ENCODE data around the gene ITPRIP. TPM values are rescaled to one million over a fixed set of nuclear protein-coding genes. Genes with fewer than 3 reads are reported as not detected.

The ITPRIP gene
- polyA plus RNA-seq, 1 experiment, result 33.6 TPM

DNA sequence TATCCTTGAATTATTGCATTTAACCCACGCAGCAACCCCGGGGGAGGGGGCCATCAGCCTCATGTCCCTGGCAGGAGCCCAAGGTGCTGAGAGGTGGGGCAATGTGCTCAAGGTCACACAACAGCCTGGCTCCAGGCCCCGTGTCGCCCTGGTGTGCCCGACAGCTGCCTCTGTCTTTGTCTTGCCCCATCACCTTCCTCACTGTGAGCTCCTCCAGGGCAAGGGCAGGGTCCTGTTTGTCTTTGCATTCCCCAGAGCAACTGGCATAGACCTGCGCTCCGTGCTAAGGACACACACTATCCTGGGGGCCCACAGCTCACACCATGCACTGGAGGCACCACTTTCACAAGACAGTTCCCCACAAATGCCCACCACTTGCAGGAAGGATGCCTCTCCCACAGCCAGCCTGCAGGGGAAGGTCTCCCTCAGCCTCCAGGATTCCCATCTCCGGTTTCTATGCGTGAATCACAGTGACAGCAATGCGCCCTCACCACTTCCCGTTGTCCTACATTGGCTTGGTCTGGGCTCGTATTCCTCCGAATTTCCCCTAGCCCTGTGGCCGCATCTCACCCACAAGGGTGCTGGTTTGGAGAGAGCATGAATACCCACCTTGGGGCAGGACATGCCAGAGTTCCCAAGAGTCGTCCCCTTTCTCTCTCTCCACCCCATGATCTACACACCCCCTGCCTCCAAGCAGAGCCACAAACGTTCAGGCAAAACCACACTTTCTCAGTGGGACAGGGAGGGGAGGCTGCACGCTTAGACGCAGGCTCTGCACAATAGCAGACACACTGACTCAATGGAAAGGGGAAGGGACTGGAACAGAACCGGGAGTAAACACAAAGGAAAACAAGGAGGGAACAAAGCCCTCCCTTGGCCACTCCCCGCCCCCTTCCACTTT, 10.3 kb downstream of the ITPRIP start:
- Histone ChIP-seq H3K4me3 (ENCODE audit: low read depth, low read length) (peak overlapping the region; percentile 15; the same call in 1 of the 2 replicates), H3K36me3 (ENCODE audit: control insufficient read depth, insufficient read depth, low read length) (no peaks in the 10 kb centered on the region), H3K27me3 (ENCODE audit: control insufficient read depth, insufficient read depth, low read length) (no peaks in the 10 kb centered on the region)
- peak; percentile 49 for DNase-seq (ENCODE audit: low read depth)
- TF ChIP-seq, protein P1, sequence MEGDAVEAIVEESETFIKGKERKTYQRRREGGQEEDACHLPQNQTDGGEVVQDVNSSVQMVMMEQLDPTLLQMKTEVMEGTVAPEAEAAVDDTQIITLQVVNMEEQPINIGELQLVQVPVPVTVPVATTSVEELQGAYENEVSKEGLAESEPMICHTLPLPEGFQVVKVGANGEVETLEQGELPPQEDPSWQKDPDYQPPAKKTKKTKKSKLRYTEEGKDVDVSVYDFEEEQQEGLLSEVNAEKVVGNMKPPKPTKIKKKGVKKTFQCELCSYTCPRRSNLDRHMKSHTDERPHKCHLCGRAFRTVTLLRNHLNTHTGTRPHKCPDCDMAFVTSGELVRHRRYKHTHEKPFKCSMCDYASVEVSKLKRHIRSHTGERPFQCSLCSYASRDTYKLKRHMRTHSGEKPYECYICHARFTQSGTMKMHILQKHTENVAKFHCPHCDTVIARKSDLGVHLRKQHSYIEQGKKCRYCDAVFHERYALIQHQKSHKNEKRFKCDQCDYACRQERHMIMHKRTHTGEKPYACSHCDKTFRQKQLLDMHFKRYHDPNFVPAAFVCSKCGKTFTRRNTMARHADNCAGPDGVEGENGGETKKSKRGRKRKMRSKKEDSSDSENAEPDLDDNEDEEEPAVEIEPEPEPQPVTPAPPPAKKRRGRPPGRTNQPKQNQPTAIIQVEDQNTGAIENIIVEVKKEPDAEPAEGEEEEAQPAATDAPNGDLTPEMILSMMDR (IDR thresholded peaks at IDR 0.05; ENCODE audit: insufficient read depth, low read depth, low read length), result peak; percentile 50; the same call in 1 of the 2 replicates
- POLR2A ChIA-PET, result no interaction called here
- CTCF ChIA-PET, result interaction anchor here (1.0 to 4.0 kb wide), 5 partner anchors 15 to 36 kb away, joined by 3 to 26 read pairs (median 3); partner anchors contain the start of gene CFAP58

DNA sequence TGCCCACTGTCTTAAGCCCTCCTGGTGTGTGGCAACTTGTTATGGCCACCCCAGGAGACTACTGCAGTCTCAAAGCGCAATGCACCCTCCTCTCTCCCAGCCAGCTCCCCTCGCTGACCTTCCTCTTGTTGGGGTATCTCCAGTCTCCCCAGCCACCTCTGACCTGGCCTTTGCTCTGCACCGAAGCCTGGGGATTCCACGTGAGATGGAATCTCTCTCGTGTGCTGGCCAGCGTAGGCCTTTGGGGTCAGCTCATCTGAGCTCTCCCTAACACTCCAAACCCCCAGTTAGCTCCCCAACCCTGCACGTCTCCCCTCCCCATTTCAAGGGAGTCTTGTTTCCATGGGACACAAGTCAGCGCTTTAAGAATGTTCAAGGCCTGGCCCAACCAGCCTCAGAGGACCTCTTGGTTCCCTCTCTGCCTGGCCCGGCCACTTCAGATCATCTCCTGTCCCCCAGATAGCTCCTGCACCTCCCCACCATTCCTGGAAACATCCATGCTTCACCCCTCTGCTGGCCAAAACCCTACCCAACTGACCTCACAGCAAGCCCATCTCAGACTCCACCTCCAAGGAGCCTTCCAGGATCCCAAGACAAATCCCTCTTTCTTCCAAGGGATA, 11.2 kb downstream of the ITPRIP start:
- DNase-seq (ENCODE audit: low read depth), result no peak
- TF ChIP-seq, protein P1 (IDR thresholded peaks at IDR 0.05; ENCODE audit: insufficient read depth, low read depth, low read length), result no peak
- ChIA-PET CTCF (interaction anchor here (1.3 to 1.7 kb wide), 4 partner anchors 15 to 27 kb away, joined by 3 to 6 read pairs (median 3); partner anchors contain the start of gene CFAP58), POLR2A (no interaction called here)
- Histone ChIP-seq H3K4me3 (ENCODE audit: low read depth, low read length) (no peak overlapping the region), H3K27me3 (ENCODE audit: control insufficient read depth, insufficient read depth, low read length) (no peaks in the 10 kb centered on the region), H3K36me3 (ENCODE audit: control insufficient read depth, insufficient read depth, low read length) (no peaks in the 10 kb centered on the region)

DNA sequence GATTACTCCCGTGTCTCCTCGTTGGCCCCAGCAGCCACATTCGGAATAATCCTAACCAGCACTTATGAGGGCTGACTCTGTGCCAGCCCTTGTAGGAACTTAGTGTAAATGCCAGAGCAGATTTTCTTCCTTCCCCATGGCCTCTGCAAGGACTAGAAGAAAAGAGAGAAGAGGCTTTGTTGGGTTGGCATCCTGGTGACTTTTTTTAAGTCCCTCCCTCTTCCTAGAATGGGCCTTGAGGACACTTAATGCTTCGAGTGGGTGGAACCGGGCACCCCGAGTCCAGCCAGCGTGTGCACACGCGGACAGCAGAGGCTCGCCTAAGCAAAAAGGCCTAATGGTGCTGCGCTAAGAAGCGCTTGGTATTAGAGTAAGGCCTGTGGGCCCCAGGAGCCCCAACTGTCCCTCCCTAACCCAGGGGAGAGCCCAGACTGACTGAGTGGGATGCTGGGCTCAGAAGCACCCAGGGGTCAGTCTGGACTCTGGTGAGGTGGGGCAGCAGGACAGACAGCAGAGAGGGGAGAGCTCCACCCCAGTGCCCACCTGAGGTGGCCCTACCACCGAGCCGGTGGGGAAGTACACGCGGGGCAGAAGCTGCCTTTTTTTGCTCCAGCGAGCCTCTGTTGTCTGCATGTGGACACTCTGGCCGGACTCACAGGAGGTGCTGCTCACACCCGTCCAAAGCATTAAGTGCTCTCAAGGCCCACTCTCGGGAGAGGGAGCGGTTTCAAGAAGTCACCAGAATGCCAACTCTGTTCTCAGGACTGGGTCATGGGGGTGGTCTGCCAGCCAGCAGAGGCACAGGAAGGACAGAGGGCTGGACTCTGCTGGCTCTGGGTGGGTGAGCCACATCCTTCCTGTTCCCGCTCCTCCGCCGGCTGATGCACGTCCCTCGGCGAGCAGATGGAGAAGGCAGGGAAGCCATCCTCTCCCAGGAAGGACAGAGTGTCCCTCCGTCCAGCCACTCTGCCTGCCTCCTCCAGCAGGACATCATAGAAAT, 12.5 kb downstream of the ITPRIP start:
- Histone ChIP-seq H3K36me3 (ENCODE audit: control insufficient read depth, insufficient read depth, low read length) (no peaks in the 10 kb centered on the region), H3K27me3 (ENCODE audit: control insufficient read depth, insufficient read depth, low read length) (no peaks in the 10 kb centered on the region), H3K4me3 (ENCODE audit: low read depth, low read length) (no peak overlapping the region)
- CTCF ChIA-PET, result interaction anchor here (0.5 to 1.7 kb wide), 4 partner anchors 13 to 25 kb away, joined by 3 read pairs; no protein-coding TSS in a partner anchor
- no peak for DNase-seq (ENCODE audit: low read depth)
- TF ChIP-seq, protein P1 (IDR thresholded peaks at IDR 0.05; ENCODE audit: insufficient read depth, low read depth, low read length), result no peak
- POLR2A ChIA-PET, result no interaction called here

DNA sequence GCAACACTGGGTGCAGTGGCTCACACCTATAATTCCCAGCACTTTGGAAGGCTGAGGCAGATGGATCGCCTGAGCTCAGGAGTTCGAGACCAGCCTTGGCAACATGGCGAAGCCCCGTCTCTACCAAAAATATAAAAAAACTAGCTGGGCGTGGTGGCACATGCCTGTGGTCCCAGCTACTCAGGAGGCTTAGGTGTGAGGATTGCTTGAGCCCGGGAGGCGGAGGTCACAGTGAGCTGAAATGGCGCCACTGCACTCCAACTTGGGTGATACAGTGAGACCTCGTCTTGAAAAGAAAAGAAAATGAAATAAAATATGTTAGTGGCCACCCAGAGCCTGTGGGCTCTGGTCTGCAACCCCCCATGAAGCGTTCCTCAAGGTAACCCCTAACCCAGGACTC, 13.3 kb downstream of the ITPRIP start:
- no peak for DNase-seq (ENCODE audit: low read depth)
- ChIA-PET POLR2A (no interaction called here), CTCF (interaction anchor here (0.5 to 1.6 kb wide), 3 partner anchors 19 to 21 kb away, joined by 3 to 4 read pairs (median 3); no protein-coding TSS in a partner anchor)

More for the DNA sequence above, 13.3 kb downstream of the ITPRIP start:
- no peak overlapping the region for H3K4me3 ChIP-seq (ENCODE audit: low read depth, low read length)
- no peaks in the 10 kb centered on the region for H3K36me3 ChIP-seq (ENCODE audit: control insufficient read depth, insufficient read depth, low read length)
- TF ChIP-seq, protein P1 (IDR thresholded peaks at IDR 0.05; ENCODE audit: insufficient read depth, low read depth, low read length), result no peak
- no peaks in the 10 kb centered on the region for H3K27me3 ChIP-seq (ENCODE audit: control insufficient read depth, insufficient read depth, low read length)

Measured in BJ (cell line).